EL (cell line): ENCODE measurements around the gene ROBO1.
"Not testable (repeated sequence)": the region's sequence is repeated elsewhere in the genome, so short reads cannot be mapped to it uniquely, and the experiment has no call there.

Source experiments
- DNase-seq: peaks from one replicate; pipeline ENCODE4 v3.0.0-alpha.2; 2016

The ROBO1 gene

GRCh38 chr3:79366414-79366813 lies 401.4 kb downstream of the ROBO1 start:
- no peak for DNase-seq

GRCh38 chr3:79364784-79365183 lies 403.0 kb downstream of the ROBO1 start:
- no peak for DNase-seq

DNA sequence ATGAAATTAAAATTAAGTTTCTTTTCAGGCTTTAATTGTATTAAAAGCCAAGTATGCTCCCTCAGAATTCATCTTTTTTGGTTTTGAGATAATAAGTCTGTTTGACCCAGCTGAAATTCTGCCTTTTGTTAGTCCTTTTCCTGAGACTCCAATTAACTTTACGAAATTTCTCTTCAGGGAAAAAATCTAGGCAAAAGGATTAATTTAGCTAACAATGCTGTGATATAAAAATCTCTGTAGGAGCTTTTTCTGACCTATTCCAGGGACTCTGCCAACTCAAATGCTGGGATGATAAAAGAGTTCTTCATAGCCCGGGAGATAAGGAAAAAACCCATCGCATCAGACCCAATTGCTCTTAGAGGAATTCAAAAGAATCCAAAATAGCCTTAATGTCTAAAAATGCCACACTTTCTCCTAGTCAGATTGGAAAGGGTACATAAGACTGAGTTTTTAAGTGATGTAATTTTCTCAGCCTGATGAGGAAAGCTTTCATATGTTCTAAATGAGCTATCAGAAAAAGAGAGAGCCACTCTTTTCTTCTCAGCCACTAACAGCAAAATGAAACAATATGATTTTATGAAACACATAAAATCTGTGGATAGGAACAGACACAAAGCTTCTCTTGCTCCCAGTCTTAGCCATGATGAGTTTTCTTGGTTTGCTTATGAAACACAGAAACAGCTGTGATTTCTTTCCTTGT lies 405.1 kb downstream of the ROBO1 start:
- DNase-seq, result no peak

DNA sequence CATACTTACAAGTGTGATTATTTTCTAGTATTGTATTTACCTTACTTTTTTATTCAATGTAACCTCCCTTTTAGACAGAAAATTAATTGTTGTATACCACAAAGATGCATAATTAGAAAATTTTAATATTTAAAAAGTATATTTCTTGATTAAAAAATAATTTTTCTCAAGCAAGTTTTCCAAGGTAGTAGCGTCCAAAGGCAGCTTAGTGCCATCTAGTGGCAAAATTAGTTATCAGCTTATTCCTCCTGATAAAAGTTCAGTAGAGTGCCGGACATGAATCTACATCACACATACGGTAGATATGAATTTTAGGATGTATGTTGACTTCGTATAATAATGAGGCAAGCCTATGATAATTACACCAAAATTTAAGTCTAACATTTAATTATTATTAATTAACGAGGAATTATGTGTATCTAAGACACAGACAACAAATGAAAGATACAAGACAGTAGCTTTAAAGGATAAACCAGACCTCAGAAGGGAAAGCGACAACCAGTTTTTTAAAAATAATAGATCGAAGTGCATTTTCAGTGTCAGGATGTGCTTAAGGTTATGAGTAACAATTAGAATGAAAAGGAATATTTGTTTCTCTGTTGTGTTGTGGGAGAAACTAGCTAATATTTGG lies 405.9 kb downstream of the ROBO1 start:
- DNase-seq, result peak; percentile 61

DNA sequence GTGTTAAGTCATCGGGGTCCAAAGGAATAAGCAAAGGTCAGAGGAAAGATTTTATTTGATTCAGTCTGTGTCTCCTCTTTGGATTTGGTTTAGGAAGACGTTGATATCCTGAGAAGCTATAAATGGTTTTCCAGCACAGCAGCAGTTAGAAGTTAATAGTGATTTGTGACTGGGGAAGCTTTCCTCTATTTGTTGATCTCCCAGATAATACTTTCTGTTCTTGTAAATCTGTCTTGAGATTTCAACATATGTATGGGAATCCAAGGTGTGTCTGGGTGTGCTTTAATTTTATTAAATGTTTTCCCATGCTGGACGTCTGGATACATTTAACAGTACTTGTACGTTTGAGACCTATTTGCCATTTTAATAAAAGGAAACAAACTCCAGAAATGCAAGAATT lies 409.5 kb downstream of the ROBO1 start:
- DNase-seq, result no peak

GRCh38 chr3:79354179-79354688 lies 413.6 kb downstream of the ROBO1 start:
- no peak for DNase-seq

- DNase-seq, result no peak
Observed at GRCh38 chr3:79351699-79352098, 416.1 kb downstream of the ROBO1 start.

- DNase-seq, result no peak
Observed at GRCh38 chr3:79344876-79345871, 422.6 kb downstream of the ROBO1 start.

DNA sequence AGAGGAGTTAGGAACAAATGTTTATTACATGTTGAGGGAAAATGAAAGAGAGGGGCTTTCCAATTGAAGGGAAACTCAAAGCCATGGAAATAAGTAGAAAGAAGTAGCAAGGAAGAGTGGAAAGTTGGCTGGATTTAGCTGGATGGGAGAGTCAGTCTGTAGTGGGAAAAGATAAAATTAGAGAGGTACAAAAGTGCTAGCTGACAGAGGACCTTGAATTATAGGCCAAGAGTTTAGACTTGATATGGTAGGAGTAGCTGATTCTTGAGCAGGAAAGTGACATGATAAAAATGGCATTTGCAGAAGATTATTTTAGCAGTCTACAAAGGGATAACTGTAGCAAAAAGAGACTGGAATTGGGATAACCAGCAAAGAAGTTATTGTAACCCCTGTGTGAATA lies 425.8 kb downstream of the ROBO1 start:
- no peak for DNase-seq

DNA sequence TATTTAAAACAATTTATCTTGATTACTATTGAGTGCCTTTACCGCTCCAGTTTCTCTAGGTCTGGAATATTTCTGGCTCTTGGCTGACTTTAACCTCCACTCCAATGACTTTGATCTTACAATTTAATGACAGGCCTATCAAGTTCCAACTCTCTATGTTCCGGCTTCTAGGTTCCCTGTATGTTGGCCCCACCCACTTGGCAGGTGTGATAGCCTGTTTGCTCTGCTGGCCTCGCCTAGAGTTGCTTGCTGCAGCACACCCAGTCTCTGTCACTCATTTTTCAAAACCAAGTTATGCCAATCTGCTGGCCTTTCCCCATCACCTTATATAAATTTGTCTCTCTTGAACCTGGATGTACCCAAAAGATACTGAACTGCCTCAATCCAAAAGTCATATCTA lies 428.0 kb downstream of the ROBO1 start:
- DNase-seq, result no peak

GRCh38 chr3:79337798-79338197 lies 430.0 kb downstream of the ROBO1 start:
- no peak for DNase-seq

DNA sequence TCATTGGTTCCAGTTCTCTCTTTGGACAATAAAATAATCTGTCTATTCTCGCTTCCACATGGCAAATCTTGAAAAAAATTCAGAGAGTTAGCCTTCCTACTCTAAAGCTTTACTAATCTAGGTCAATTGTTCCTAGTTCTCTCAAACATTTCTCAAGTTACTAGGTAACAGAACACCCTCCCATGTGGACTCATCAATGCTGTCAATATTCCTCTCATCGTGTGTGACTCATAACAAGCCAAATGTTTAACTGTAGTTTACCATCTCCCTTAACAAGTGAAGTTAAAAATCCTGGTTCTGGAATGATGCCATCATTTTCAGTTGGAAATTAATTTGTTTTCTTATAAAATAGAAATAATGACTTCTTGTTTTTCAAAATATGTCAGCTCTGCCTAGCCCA lies 438.6 kb downstream of the ROBO1 start:
- DNase-seq, result peak; percentile 7

- peak; percentile 11 for DNase-seq
Observed at GRCh38 chr3:79326642-79327041, 441.2 kb downstream of the ROBO1 start.

DNA sequence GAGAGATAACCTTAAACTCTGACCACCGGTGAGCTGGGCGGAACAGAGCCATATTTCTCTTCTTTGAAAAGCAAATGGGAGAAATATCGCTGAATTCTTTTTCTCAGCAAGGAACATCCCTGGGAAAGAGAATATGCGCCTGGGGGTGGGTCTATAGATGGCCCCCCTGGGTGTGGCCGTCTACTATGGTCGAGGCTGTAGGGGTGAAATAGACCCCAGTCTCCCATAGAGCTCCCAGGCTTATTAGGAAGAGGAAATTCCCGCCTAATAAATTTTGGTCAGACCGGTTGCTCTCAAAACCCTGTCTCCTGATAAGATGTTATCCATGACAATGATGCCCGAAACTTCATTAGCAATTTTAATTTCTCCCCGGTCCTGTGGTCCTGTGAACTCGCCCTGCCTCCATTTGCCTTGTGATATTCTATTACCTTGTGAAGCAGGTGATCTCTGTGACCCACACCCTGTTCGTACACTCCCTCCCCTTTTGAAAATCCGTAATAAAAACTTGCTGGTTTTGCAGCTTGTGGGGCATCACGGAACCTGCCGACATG lies 441.9 kb downstream of the ROBO1 start:
- not testable (repeated sequence) for DNase-seq

GRCh38 chr3:79317551-79318518 lies 450.0 kb downstream of the ROBO1 start:
- DNase-seq, result no peak

GRCh38 chr3:79314962-79315361 lies 452.8 kb downstream of the ROBO1 start:
- DNase-seq, result no peak

DNA sequence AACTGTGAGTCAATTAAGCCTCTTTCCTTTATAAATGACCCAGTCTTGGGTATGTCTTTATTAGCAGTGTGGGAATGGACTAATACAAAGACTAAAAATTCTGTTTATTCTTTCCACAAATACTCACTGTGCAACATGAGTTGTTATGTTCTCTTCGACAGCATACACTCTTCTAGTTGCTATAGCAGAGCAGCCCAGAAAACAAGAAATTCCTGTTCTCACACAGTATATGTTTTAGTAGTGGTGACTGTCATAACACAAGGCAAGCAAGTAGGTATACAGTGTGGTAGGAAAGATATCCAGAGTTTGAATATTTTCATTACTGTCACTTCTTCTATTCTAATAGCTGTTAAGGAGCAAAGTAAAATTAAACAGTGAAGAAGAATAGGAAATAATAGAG lies 453.3 kb downstream of the ROBO1 start:
- no peak for DNase-seq

DNA sequence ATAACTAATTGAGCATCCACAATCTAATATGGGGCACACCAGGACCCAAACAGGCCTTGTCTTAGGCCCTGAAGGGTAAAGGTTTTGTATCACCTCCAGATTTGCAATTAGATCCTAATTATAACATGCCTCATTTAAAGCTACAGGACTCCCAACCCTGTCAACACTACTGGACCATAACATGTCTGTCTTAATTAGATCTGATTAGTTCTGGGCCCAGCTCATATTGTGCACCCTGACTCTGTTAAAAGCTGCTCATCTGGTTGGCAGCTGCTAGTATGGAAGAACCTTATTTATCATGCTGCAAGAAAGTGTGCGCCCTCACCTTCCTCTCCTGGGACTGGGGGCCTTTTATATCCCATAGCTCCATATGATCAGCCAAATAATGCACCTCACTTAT lies 457.8 kb downstream of the ROBO1 start:
- no peak for DNase-seq

DNA sequence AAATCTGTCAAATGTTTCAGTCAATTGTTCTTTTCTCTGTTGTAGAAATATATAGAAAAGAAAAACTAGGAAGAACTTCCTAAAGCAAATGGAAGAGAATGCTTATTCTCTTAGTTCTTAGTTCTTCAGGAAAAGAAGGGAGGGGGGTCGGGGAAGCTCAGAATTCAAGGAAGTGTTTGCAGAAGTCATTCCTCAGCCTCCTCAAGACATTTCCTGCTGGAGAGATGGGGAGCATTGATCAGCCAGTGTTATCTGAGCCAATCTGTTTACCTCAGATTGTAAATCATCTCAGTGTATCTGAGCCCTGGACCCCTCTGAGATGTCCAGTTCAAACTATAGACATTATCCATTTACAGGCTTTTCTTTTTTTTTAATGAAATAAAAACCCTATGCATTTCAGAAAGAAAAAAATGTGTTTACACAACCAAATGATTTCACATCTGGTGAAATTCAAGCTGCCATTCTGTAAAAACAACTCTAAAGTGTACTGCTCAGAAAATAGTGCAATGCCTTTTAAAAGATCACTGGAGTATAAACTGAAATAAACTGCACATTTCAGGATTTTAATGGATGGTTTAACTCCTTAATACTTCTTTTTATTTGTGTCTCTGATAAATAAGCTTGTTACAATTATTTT lies 460.7 kb downstream of the ROBO1 start:
- no peak for DNase-seq

DNA sequence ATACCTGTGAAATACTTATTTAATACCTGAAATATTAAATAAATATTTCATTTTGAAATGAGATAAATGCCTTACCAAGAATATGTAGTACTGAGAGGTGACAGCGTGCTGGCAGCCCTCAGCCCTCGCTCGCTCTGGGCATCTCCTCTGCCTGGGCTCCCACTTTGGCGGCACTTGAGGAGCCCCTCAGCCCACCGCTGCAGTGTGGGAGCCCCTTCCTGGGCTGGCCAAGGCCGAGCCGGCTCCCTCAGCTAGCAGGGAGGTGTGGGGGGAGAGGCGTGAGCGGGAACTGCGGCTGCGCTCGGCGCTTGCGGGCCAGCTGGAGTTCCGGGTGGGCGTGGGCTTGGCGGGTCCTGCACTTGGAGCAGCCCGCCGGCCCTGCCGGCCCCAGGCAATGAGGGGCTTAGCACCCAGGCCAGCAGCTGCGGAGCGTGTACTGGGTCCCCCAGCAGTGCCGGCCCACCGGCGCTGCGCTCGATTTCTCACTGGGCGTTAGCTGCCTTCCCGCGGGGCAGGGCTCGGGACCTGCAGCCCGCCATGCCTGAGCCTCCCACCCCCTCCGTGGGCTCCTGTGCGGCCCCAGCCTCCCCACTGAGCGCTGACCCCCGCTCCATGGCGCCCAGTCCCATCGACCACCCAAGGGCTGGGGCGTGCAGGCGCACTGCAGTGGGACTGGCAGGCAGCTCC lies 467.7 kb downstream of the ROBO1 start:
- not testable (repeated sequence) for DNase-seq
